Measurements from ENCODE around the gene CELF2.

DNA sequence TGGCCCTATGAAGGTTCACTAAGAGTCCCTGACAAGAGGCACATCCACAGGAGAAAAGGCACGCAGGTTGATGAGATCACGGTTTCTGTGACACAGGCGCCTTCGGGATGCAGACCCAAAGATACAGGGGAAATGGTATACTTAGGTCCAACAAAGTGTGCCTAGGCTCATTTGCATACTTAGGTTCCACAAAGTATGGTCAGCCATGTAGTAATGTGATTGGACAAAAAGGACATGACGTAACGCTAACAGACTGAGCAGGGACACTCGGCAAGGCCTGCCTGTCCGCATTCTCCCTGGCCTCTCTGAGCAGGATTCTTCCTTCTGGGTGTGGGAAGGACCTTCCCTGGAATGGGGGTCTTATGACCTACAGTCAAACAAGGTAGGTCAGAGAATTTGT, 190.6 kb downstream of the CELF2 start:
- TF ChIP-seq EZH2 (IDR thresholded peaks at IDR 0.05; ENCODE audit: insufficient read depth, poor library complexity, severe bottlenecking) = no peak
- TF ChIP-seq EZH2phosphoT487 (IDR thresholded peaks at IDR 0.05; ENCODE audit: insufficient read depth, low read depth) = no peak

Data from GM23248 (cell line).